H1 (cell line): ENCODE data around the gene FGF13. TPM values are rescaled to one million over a fixed set of nuclear protein-coding genes. Genes with fewer than 3 reads are reported as not detected.
A peak's percentile ranks its signal among the peaks of the same experiment; 100 is the strongest.

Experiments
- CTCF ChIA-PET: fragments of 300-600 bp; sonication (Branson Sonifier 250); formaldehyde crosslinking; loops from one replicate; lab custom pipeline; 2021; ENCODE audit not compliant: partially characterized antibody; lab: Charles Lee
- POLR2A ChIA-PET: fragments of 300-600 bp; sonication (Branson Sonifier 250); formaldehyde crosslinking; loops from one replicate; lab custom pipeline; 2021; ENCODE audit warnings: inconsistent platforms; ENCODE audit not compliant: partially characterized antibody; lab: Charles Lee
- DNase-seq, 2 experiments: peaks; one replicate each; pipeline versions ENCODE4 v3.0.0 to v3.0.0-alpha.2; 2010 to 2022; ENCODE audit warnings: low spot score in 2 of 2, low read depth in 1 of 2, mixed read lengths in 1 of 2
- FAIRE-seq: peaks from 2 replicates; lab custom pipeline; 2011; peaks lifted over from hg19 to GRCh38; lab: Jason Lieb, UNC
- H2AFZ ChIP-seq: 2 replicates; pipeline ENCODE4 v1.8.1; 2012; ENCODE audit warnings: low read length, inconsistent platforms
- H2AK5ac ChIP-seq: 2 replicates; pipeline ENCODE4 v1.6.1; 2013; ENCODE audit warnings: low read depth, low read length
- H2BK120ac ChIP-seq: replicated peaks from 2 replicates; pipeline ENCODE3; 2013; ENCODE audit warnings: low read depth, low read length, inconsistent platforms
- H2BK12ac ChIP-seq: 2 replicates; pipeline ENCODE4 v1.6.1; 2013; ENCODE audit warnings: low read depth, low read length
- H2BK15ac ChIP-seq: 2 replicates; pipeline ENCODE4 v1.6.1; 2013; ENCODE audit warnings: low read length
- H2BK20ac ChIP-seq: 2 replicates; pipeline ENCODE4 v1.6.1; 2013; ENCODE audit warnings: low read length
- H2BK5ac ChIP-seq: 2 replicates; pipeline ENCODE4 v1.6.1; 2013; ENCODE audit warnings: low read depth, low read length
- H3K14ac ChIP-seq: 2 replicates; pipeline ENCODE4 v1.6.1; 2013; ENCODE audit warnings: inconsistent platforms; ENCODE audit not compliant: insufficient read length
- H3K18ac ChIP-seq: 2 replicates; pipeline ENCODE4 v1.6.1; 2013; ENCODE audit warnings: low read length; ENCODE audit errors: extremely low read depth
- H3K23ac ChIP-seq: 2 replicates; pipeline ENCODE4 v1.6.1; 2013; ENCODE audit warnings: inconsistent platforms; ENCODE audit not compliant: insufficient read length
- H3K23me2 ChIP-seq: 2 replicates; pipeline ENCODE4 v1.6.1; 2013; ENCODE audit warnings: low read depth, low read length
- H3K27ac ChIP-seq: 2 replicates; pipeline ENCODE4 v1.6.1; 2011; ENCODE audit warnings: low read depth, low read length, inconsistent platforms
- H3K27me3 ChIP-seq, 4 experiments: replicated peaks in 1 of 4; 1 replicate in 1 of 4; 2 replicates in 3 of 4; pipeline versions ENCODE4 v1.6.1 to v1.8.1; 2011 to 2013; ENCODE audit warnings: low read length in 3 of 4, mild to moderate bottlenecking in 3 of 4, inconsistent platforms in 2 of 4, mixed read lengths in 2 of 4, moderate library complexity in 1 of 4; ENCODE audit not compliant: control insufficient read depth in 3 of 4, insufficient read depth in 3 of 4; ENCODE audit errors: extremely low read depth in 1 of 4
- H3K36me3 ChIP-seq, 4 experiments: 2 replicates each; pipeline versions ENCODE4 v1.6.1 to v1.8.1; 2011 to 2013; ENCODE audit warnings: mild to moderate bottlenecking in 4 of 4, low read length in 3 of 4, moderate library complexity in 2 of 4, control low read depth in 1 of 4, inconsistent platforms in 1 of 4; ENCODE audit not compliant: insufficient read depth in 4 of 4, control insufficient read depth in 2 of 4
- H3K4ac ChIP-seq: replicated peaks from 2 replicates; pipeline ENCODE3; 2013; ENCODE audit warnings: low read length, low read depth, mixed read lengths, inconsistent platforms; ENCODE audit not compliant: insufficient read length
- H3K4me1 ChIP-seq, 4 experiments: replicated peaks in 1 of 4; 1 replicate in 1 of 4; 2 replicates in 3 of 4; pipeline versions ENCODE4 v1.6.1 to v1.8.1; 2011 to 2013; ENCODE audit warnings: low read length in 3 of 4, inconsistent platforms in 2 of 4, mixed read lengths in 1 of 4; ENCODE audit not compliant: insufficient read depth in 4 of 4, control insufficient read depth in 3 of 4
- H3K4me2 ChIP-seq, 2 experiments: 2 replicates each; pipeline versions ENCODE4 v1.6.1 to v1.8.1; 2011 to 2013; ENCODE audit warnings: low read depth in 2 of 2, low read length in 2 of 2, control low read depth in 1 of 2, inconsistent platforms in 1 of 2, mild to moderate bottlenecking in 1 of 2; ENCODE audit not compliant: insufficient read depth in 1 of 2
- H3K4me3 ChIP-seq, 4 experiments: fragments of 200-600, 300-600 bp in 1 of 4; sonication (generic), shearing (Covaris generic), sonication (Bioruptor Twin) in 1 of 4; 2 replicates each; pipeline versions ENCODE4 v1.5.1 to v1.8.1; 2011 to 2016; ENCODE audit warnings: low read length in 4 of 4, low read depth in 3 of 4, control low read depth in 2 of 4, inconsistent platforms in 2 of 4, mild to moderate bottlenecking in 2 of 4, mixed read lengths in 1 of 4, moderate library complexity in 1 of 4; ENCODE audit not compliant: insufficient read depth in 2 of 4; ENCODE audit errors: extremely low read depth in 1 of 4
- H3K56ac ChIP-seq: replicated peaks from 2 replicates; pipeline ENCODE3; 2013; ENCODE audit warnings: low read depth, mild to moderate bottlenecking, mixed read lengths, low read length, inconsistent platforms; ENCODE audit not compliant: insufficient read length
- H3K79me1 ChIP-seq: 2 replicates; pipeline ENCODE4 v1.6.1; 2013; ENCODE audit warnings: low read depth, low read length, control low read depth
- H3K79me2 ChIP-seq, 2 experiments: 2 replicates each; pipeline versions ENCODE4 v1.6.1 to v1.8.1; 2012 to 2013; ENCODE audit warnings: low read length in 2 of 2, mild to moderate bottlenecking in 2 of 2, inconsistent platforms in 1 of 2; ENCODE audit not compliant: insufficient read depth in 2 of 2, control insufficient read depth in 1 of 2
- H3K9ac ChIP-seq, 4 experiments: replicated peaks in 1 of 4; 1 replicate in 1 of 4; 2 replicates in 3 of 4; pipeline versions ENCODE4 v1.6.1 to v1.8.1; 2011 to 2013; ENCODE audit warnings: low read depth in 3 of 4, low read length in 3 of 4, control low read depth in 2 of 4, mild to moderate bottlenecking in 2 of 4, moderate library complexity in 2 of 4, inconsistent platforms in 1 of 4; ENCODE audit errors: extremely low read depth in 1 of 4
- H3K9me3 ChIP-seq, 2 experiments: 2 replicates each; pipeline versions ENCODE4 v1.6.1 to v1.8.1; 2012 to 2013; ENCODE audit warnings: mild to moderate bottlenecking in 2 of 2, moderate library complexity in 2 of 2, control low read depth in 1 of 2, inconsistent platforms in 1 of 2, low read depth in 1 of 2, low read length in 1 of 2, mixed read lengths in 1 of 2; ENCODE audit not compliant: insufficient read depth in 2 of 2
- H4K20me1 ChIP-seq, 2 experiments: replicated peaks in 1 of 2; 2 replicates each; pipeline versions ENCODE3 to v1.8.1; 2011 to 2013; ENCODE audit warnings: inconsistent platforms in 2 of 2, low read length in 2 of 2, mild to moderate bottlenecking in 1 of 2; ENCODE audit not compliant: insufficient read depth in 2 of 2, control insufficient read depth in 1 of 2
- H4K5ac ChIP-seq: 2 replicates; pipeline ENCODE4 v1.6.1; 2013; ENCODE audit warnings: low read length, low read depth, mixed read lengths, inconsistent platforms; ENCODE audit not compliant: insufficient read length
- H4K8ac ChIP-seq: 2 replicates; pipeline ENCODE4 v1.8.0; 2013; ENCODE audit warnings: mild to moderate bottlenecking, moderate library complexity, low read length, inconsistent platforms; ENCODE audit not compliant: insufficient read depth; ENCODE audit errors: extremely low read depth
- H4K91ac ChIP-seq: replicated peaks from 2 replicates; pipeline ENCODE3; 2013; ENCODE audit warnings: low read length, mixed read lengths, inconsistent platforms; ENCODE audit not compliant: insufficient read length
- BRCA1 ChIP-seq: IDR thresholded peaks from 2 replicates; pipeline ENCODE4 v1.6.1; 2012; ENCODE audit warnings: low read depth, low read length, improper control_type of control experiment
- PHF8 ChIP-seq: fragments of 200-600 bp; sonication (generic); conservative IDR thresholded peaks from 2 replicates; pipeline ENCODE4 v1.7.1; 2012; ENCODE audit warnings: low read depth, mild to moderate bottlenecking, inconsistent platforms, low read length, moderate library complexity
- WGBS, 2 experiments: shearing (Covaris generic) in 1 of 2; methylation state at CpG; one replicate each; pipeline versions ENCODE4 v1.1.6 to v1.1.7; 2013 to 2015; ENCODE audit warnings: low lambda C conversion rate in 2 of 2, mixed read lengths in 2 of 2, inconsistent platforms in 1 of 2, low coverage in 1 of 2, missing lambda C conversion rate in 1 of 2; ENCODE audit not compliant: insufficient replicate concordance in 2 of 2, insufficient coverage in 1 of 2, insufficient read length in 1 of 2; ENCODE audit errors: extremely low coverage in 1 of 2, missing lambda C conversion rate in 1 of 2; 5-methylcytosine and 5-hydroxymethylcytosine counted together
- polyA plus RNA-seq, 7 experiments: library from polyadenylated mRNA; depleted of rRNA in 3 of 7; stranded (reverse) in 5 of 7; unstranded in 2 of 7; fragments of >200 nt in 5 of 7; fragments of 200-250 nt in 2 of 7; gene quantifications; 1 replicate in 5 of 7; 2 replicates in 1 of 7; 4 replicates in 1 of 7; pipeline versions ENCODE4 v1.2.1 to v1.2.3, GENCODE V29; 2011 to 2013; ENCODE audit warnings: missing spikeins in 2 of 7, mixed read lengths in 2 of 7
- total RNA-seq: library from RNA; stranded (reverse); fragmentation: NEBNext Ultra II Directional; extraction: Animal tissue kit (Norgen Biotek cat#: 25700); gene quantifications from 2 replicates; pipeline ENCODE4 v1.2.1, GENCODE V29; 2021

The FGF13 gene
- total and polyA plus RNA-seq, 2 of the 8 experiments (the other 6 are each of a cell fraction or from before 2014, with no cell fraction given) = 10.1 to 36.1 TPM

GRCh38 chrX:138745196-138745595, 33.7 kb upstream of the FGF13 start:
- Histone ChIP-seq H4K20me1 (no peaks in the 10 kb centered on the region), H3K14ac (no peak overlapping the region), H2BK15ac (no peak overlapping the region), H3K56ac (no peak overlapping the region), H3K9me3 (no peaks in the 10 kb centered on the region), H3K4ac (no peak overlapping the region), H4K91ac (no peak overlapping the region), H3K79me2 (no peaks in the 10 kb centered on the region), H3K23ac (no peak overlapping the region), H2AFZ (no peak overlapping the region), H3K4me3 (no peak overlapping the region), H2AK5ac (no peak overlapping the region), H3K18ac (no peak overlapping the region), H4K8ac (no peak overlapping the region), H2BK120ac (no peak overlapping the region), H3K23me2 (no peaks in the 10 kb centered on the region), H3K9ac (no peak overlapping the region), H4K5ac (no peak overlapping the region), H3K4me1 (no peaks in the 10 kb centered on the region; a peak in 1 of 7 replicates), H2BK5ac (no peak overlapping the region), H3K27me3 (no peaks in the 10 kb centered on the region), H3K36me3 (no peaks in the 10 kb centered on the region), H2BK20ac (no peak overlapping the region), H3K27ac (no peak overlapping the region), H3K79me1 (no peaks in the 10 kb centered on the region), H3K4me2 (no peak overlapping the region), H2BK12ac (no peak overlapping the region)
- 20% methylated on average over 7 of the region's 7 CpGs; no CpG with 5 or more reads in 1 of the 2 experiments for WGBS, 2 experiments
- ChIA-PET POLR2A (interaction anchor here (1.0 kb wide), 1 partner anchor 34 kb away, joined by 3 read pairs; the partner anchor contains the start of gene FGF13), CTCF (interaction anchor here (1.0 to 1.7 kb wide), 6 partner anchors 9 to 618 kb away, joined by 3 to 10 read pairs (median 4); no protein-coding TSS in a partner anchor)
- FAIRE-seq (peak; percentile 91), DNase-seq (no peak)
- TF ChIP-seq PHF8 (no peak), BRCA1 (no peak)
